ENCODE results near the gene BECN2.
"Not testable (repeated sequence)": the region's sequence is repeated elsewhere in the genome, so short reads cannot be mapped to it uniquely, and the experiment has no call there.

Gene BECN2

DNA sequence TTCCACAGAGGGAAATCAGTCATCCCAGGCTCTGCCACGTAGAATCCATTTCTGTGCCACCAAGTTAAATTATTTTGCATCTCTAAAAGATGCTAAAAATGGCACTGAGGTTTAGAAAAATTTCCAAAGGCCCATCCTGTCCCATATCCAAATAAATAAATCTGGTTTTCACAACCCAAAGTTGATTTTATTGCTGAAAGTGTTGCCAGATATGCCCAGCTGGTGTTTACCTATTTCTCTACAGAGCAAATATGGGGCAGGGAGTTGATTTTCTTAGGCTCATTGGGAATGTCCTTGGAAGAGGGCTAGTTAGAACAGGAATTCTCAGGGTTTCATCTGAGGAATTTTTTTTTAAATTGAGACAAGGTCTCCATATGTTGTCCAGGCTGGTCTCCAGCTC is 22.4 kb downstream of the BECN2 start:
- no peak for DNase-seq

DNA sequence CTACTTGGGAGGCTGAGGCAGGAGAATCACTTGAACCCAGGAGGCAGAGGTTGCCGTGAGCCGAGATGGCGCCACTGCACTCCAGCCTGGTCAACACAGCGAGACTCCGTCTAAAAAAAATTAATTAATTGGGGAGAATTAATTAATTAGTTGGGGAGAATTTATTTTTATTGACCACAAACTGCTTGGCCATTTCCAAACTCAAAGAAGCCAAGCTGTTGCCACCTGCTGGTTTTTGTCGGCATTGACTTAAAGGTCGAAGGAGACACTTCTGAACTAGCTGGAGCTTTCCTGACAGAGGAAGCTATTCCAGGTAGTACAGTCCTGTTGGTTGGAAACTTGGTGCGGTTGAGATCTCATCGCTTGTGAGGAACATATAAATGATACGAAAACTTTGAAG is 28.2 kb downstream of the BECN2 start:
- no peak for DNase-seq

DNA sequence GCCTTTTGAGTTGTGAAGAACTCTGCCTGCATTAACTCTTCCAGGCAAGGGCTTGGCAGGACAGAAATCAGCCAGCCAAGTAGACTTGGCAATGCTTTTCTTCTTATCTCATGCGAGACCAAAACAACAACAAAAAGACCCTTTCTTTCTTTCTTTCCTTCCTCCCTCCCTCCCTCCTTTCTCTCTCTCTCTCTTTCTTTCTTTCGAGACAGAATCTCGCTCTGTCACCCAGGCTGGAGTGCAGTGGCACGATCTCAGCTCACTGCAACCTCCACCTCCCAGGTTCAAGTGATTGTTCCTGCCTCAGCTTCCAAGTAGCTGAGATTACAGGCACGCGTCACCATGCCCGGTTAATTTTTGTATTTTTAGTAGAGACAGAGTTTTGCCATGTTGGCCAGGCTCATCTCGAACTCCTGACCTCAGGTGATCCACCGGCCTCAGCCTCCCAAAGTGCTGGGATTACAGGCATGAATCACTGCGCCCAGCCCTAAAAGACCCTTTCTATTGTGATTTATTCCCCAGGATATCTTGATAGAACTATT is 30.9 kb downstream of the BECN2 start:
- DNase-seq = not testable (repeated sequence)

DNA sequence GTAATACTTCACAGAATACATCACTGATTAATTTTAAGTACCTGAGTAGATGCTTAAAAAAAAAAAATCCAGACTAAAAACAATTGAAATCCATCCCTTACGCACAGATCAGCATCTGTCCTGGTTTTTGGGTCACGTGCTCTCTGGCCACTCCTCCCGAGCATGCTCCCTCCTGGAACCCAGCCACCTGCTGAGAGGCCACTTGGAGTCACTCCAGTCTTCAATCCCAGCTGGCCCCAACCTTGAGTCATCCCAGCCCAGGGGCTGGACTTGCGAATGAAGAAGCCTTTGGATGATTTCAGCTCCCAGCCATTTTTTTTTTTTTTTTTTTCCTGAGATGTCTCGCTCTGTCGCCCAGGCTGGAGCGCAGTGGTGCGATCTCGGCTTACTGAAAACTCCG is 32.5 kb downstream of the BECN2 start:
- DNase-seq = no peak

DNA sequence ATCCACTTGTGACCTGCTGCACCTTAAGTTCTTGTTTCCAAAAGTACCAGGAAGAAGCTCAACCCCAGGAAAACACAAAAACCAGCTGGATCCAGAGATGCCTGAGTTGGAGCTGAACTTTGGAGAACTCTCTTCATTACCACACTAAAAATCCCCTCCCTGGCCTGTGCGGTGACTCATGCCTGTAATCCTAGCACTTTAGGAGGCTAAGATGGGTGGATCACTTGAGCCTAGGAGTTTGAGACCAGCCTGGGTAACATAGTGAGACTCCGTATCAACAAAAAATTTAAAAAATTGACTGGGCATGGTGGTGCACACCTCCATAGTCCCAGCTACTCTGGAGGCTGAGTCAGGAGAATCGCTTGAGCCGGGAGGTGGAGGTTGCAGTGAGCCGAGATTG is 35.2 kb downstream of the BECN2 start:
- DNase-seq = no peak

DNA sequence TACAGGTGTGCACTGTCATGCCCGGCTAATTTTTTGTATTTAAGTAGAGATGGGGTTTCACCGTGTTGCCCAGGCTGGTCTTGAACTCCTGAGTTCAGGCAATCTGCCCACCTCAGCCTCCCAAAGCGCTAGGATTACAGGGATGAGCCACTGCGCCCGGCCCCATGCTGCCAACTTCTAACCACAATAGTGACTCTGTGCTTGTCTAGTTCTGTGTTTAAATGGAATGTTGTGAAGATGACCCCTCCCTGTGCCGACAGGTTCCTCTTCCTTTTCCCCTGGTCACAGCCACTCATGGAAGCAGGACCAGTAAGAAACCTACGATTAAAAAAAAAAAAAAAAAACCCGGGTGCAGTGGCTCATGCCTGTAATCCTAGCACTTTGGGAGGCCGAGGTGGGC is 36.6 kb downstream of the BECN2 start:
- no peak for DNase-seq

DNA sequence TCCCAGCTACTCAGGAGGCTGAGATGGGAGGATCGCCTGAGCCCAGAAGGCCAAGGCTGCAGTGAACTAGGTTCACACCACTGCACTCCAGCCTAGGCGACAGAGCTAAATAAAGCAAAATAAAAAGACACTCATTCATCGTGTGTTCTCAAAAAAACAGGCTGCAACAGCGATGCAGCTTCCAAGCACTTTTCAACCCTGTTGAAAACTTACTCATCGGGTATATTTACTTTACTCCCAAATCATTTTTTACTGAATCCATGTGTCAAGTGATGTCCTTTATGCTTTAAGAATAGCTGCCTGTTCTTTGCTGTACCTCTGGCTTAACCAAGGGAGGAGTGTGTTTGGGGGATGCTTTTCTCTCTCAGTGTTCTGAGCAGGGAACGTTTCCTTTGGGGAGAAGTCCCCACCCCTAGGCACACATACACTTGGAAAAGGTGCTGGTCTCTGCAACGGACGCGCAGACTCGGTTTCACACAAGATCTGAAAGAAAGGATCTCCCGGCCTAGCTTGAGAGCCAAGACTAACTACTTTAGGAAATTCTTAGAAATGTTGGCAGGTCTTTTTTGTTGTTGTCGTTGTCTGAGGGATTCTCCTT is 39.9 kb downstream of the BECN2 start:
- no peak for DNase-seq

DNA sequence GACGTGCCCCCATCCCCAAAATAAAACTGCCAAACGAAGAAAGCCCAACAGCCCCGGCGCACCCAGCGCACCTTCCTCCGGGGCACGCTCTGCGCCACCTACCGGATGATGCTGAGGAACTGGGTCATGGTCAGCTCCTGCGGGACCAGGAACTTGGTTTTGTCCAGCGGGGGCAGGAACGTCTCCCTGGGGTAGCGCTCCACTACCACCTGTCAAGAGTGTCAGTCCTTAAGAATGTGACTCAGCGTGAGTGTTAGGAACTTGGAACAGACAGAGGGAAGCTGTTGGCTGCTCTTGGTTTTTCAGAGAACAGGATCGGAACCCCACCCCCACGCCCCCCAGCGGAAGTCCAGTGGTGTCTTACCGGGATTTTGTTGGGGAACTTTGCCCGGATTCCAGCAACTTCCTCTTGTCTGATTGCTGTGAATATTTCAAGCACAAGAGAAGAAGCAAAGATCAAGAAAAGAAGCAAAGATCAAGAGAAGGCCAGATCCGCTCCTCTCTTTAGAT is 40.9 kb downstream of the BECN2 start:
- DNase-seq = peak; percentile 17

DNA sequence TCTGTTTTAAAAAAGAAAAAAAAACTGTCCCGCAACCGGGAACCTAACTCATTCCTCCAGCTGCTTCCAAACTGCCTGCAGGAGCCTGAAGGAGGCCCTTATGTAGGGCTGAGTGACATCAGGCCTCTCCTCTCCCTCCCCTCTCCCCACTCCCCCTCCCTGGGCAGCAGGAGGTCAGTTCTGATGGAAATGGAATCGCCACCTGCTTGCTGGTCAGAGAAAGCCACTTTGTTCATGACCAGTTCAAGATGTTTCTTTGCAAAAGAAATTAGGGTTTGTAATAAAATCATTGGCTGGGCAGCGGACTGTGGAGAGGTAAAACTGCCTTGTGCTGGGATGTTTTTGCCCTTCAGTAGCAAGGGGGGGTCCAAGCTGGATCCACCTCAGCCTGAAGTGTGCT is 41.5 kb downstream of the BECN2 start, which contains the start of gene MAP1LC3C:
MAP1LC3C (minus strand) TSS at position 73 of the 400 bp plus-strand sequence. CDS start 90 bp downstream, outside the sequence.
- DNase-seq = no peak

DNA sequence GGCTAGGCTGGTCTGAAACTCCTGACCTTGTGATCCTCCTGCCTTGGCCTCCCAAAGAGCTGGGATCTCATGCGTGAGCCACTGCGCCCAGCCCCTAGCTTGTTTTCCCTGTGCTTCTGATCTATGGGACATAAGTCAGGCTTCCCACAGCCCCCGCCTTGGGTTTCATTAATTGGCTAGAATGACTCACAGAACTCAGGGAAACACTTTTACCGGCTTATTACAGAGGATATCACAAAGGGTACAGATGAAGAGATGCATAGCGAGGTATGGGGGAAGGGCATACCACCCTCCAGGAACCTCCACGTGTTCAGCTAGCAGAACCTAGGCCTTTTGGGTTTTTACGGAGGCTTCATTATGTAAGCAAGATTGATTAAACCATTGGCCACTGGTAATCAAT is 42.9 kb downstream of the BECN2 start:
- DNase-seq = no peak

DNA sequence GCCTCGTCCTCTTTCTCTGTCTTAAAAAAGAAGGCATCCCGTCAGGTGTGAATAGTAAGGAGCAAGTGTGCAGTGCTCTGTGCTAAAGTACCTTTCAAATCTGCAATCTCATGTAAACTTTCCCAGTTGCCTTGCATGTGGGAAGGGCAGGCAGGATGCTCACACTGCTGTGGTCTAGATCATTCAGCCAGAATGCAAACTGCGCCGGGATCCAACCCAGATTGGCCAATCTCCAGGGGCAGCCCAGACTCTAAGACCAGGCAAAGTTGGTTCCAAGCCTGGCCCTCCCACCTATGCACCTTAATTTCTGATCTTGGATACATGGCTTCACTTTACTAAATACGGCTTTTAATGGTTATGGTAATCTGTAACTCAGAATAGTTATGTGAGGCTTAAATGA is 44.5 kb downstream of the BECN2 start:
- DNase-seq = no peak

DNA sequence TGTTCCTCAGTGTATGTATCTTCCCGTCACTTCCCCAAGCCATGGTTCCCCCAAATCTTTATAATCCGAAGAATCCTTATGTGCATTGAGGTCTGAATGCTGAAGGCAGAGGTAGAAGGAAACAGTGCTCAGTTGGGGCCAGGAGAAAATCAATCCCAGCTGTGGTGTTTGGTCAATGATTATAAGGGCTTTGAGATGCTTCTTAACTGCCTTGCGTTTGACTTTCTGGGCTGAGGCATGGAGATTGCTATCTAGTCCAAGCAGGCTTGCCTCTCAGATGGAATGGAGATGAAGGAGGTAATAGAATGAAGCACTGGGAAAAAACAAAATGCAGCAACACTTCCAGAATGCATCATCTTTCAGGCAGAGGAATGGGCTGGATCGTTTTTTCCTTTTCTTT is 44.9 kb downstream of the BECN2 start:
- DNase-seq = no peak

DNA sequence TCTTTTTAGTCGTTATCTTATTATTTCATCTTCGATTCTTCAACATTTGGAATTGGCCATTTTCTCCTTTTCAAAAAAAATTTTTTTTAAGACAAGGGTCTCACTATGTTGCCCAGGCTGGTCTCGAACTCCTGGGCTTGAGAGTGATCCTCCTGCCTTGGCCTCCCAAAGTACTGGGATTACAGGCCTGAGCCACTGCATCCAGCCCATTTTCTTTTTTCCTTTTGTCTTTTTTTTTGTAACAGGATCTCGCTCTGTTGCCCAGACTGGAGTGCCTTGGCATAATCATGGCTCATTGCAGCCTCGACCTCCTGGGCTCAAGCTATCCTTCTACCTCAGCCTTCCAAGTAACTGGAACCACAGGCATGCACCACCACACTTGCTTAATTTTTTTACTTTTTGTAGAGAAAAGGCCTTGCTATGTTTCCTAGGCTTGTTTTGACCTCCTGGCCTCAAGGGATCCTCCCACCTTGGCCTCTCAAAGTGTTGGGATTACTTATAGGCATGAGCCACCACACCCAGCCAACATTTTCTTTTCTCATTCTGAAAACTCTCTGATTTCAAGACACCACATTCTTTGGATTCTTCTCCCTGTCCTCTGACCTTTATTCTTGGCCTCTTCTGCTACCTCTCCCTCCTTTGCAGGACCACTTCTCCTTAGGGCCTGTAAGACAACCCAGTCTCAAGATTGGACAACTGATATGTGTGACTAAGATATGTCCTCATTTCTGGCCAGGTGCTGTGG is 47.4 kb downstream of the BECN2 start:
- no peak for DNase-seq

DNA sequence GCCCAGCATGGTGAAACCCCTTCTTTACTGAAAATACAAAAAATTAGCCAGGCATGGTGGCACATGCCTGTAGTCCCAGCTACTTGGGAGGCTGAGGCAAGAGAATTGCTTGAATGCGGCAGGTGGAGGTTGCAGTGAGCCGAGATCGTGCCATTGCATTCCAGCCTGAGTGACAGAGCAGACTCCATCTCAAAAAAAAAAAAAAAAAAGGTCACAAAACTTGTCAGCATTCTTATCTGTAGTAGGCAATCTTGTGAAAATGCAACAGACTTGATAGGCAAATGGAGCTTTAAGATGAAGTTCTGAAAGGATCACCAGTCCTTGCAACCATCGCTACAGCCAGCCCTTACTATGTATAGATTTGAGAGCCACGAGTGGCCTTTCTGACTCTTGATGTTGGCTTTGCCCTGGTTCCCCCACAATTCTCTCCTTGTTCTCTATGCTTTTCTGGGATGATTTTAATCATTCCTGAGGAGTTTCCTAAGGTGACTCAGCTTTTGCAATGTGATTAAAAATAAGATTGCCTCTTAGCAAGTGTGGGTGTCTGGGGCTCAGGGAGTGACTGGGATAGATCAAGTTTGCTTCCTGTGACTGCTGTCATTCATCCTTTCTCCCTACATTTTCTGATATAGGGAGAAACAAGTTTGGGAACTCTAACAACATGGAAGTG is 48.4 kb downstream of the BECN2 start:
- no peak for DNase-seq

DNA sequence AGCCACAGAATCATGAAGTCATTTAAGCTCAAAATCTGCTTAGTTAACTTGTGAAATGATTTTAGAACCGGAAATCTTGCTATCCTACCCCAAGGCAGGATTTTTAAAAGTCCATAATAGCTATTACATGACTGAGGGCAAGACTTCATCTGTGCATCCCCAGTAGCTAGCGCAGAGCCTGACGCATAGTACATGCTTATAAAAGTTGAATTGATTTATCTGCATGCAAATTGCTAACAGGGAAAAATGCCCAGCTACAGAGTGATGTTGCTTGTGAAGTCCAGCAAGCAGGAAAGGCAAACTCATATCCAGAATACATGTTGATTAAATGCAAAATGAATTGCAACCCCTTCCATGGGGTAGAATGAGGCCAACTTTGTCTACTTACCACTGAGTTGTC is 49.4 kb downstream of the BECN2 start:
- no peak for DNase-seq
